GM12878 (cell line): ENCODE measurements around the gene RAB7B. TPM values are rescaled to one million over a fixed set of nuclear protein-coding genes. Genes with fewer than 3 reads are reported as not detected.
A peak's percentile ranks its signal among the peaks of the same experiment; 100 is the strongest.

ENCODE experiments used
- CREB1 ChIP-seq: IDR thresholded peaks from 2 replicates; pipeline ENCODE4 v1.6.1; 2012; ENCODE audit warnings: low read depth, mild to moderate bottlenecking, inconsistent platforms
- CTCF ChIP-seq, 3 experiments: IDR thresholded peaks in 2 of 3; conservative IDR thresholded peaks in 1 of 3; 2 replicates each; pipeline ENCODE4 v1.5.1; 2011; ENCODE audit warnings: low read depth in 3 of 3, low read length in 3 of 3, mild to moderate bottlenecking in 3 of 3, control low read depth in 2 of 3, moderate library complexity in 2 of 3, inconsistent platforms in 1 of 3, mixed read lengths in 1 of 3; ENCODE audit not compliant: control insufficient read depth in 2 of 3, insufficient read depth in 1 of 3; ENCODE audit errors: extremely low read depth in 1 of 3
- KLF5 ChIP-seq: fragments of 450-650 bp; IDR thresholded peaks from 2 replicates; pipeline ENCODE4 v1.6.1; 2014; ENCODE audit warnings: mild to moderate bottlenecking; ENCODE audit not compliant: partially characterized antibody
- RAD51 ChIP-seq: fragments of 450-650 bp; IDR thresholded peaks from 2 replicates; pipeline ENCODE4 v1.6.1; 2016; ENCODE audit warnings: moderate library complexity, mild to moderate bottlenecking, inconsistent platforms
- ZBTB4 ChIP-seq: fragments of 450-650 bp; formaldehyde crosslinking; IDR thresholded peaks from 2 replicates; pipeline ENCODE4 v1.4.0; 2022; ENCODE audit warnings: mild to moderate bottlenecking, moderate library complexity
- polyA plus RNA-seq, 11 experiments: library from polyadenylated mRNA; depleted of rRNA in 4 of 11; unstranded in 6 of 11; stranded (reverse) in 5 of 11; fragments of >200 nt; fragmentation: Nextera tagmentation in 4 of 11; fragmentation: Illumina TruSeq in 1 of 11; extraction: Ambion mirVana in 4 of 11; extraction: Trizol in 1 of 11; gene quantifications; 1 replicate in 1 of 11; 2 replicates in 10 of 11; pipeline versions ENCODE4 v1.2.1 to v1.2.3, GENCODE V29; 2011 to 2016; ENCODE audit warnings: inconsistent platforms in 2 of 11, missing spikeins in 2 of 11, low read depth in 1 of 11
- total RNA-seq, 4 experiments: library from RNA; depleted of rRNA in 3 of 4; stranded (reverse); fragments of >200 nt in 3 of 4; fragmentation: Illumina TruSeq in 1 of 4; extraction: Trizol in 1 of 4; gene quantifications; 2 replicates each; pipeline versions ENCODE4 v1.2.1 to v1.2.3, GENCODE V29; 2013 to 2021
- TF ChIP-seq, protein P1 (sequence below): fragments of 450-650 bp; conservative IDR thresholded peaks from 2 replicates; pipeline ENCODE4 v1.6.1; 2017; ENCODE audit warnings: mild to moderate bottlenecking, moderate library complexity

The RAB7B gene
- total and polyA plus RNA-seq, 10 of the 15 experiments (the other 5 are each of a cell fraction or from before 2014, with no cell fraction given): 0.09 TPM; not detected in 9

DNA sequence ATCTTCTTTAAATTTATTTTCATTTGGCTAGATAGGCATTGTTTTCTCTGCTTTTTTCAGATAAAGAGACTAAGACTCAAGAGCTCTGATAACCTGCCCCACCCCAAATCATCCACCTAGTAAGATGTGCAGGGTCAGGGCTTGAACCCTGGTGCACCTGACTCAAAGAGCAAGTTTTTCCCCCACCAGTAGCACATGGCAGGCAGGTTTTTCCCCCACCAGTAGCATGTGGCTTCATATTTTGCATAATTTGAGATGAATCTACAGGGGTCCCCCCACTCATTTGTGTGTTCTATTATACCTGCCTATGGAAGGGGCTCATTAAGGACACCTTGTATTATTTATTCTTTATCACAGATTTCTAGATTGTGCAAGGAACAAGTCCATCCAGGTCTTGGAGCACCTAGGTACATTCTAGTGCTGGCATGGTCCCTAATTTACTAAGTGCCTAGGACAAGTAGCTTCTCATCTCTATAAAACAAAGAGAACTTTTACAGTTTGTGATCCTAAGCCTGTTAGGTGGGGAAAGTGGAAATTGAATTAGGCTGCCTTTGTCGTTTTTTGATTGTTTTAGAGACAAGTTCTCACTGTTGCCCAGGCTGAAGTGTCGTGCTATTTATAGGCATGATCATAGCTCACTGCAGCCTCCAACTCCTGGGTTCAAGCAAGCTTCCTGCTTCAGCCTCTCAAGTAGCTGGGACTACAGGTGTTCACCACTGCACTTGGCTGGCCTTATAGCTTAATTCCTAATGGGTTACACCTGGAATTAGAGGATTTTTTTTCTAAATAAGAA lies 33.7 kb upstream of the RAB7B start (continued):
- TF ChIP-seq RAD51 (peak; percentile 52; the same call in 1 of the 2 replicates), ZBTB4 (CRISPR knock-in tag) (no peak), KLF5 (no peak), CTCF (IDR thresholded peaks at IDR 0.05 in 2 of 3, conservative IDR thresholded peaks at IDR 0.05 in 1 of 3; ENCODE audit: control insufficient read depth in 2 of 3, extremely low read depth in 1 of 3, insufficient read depth in 1 of 3, low read depth in 3 of 3, low read length in 3 of 3) (no peak), CREB1 (no peak)
- TF ChIP-seq, protein P1, sequence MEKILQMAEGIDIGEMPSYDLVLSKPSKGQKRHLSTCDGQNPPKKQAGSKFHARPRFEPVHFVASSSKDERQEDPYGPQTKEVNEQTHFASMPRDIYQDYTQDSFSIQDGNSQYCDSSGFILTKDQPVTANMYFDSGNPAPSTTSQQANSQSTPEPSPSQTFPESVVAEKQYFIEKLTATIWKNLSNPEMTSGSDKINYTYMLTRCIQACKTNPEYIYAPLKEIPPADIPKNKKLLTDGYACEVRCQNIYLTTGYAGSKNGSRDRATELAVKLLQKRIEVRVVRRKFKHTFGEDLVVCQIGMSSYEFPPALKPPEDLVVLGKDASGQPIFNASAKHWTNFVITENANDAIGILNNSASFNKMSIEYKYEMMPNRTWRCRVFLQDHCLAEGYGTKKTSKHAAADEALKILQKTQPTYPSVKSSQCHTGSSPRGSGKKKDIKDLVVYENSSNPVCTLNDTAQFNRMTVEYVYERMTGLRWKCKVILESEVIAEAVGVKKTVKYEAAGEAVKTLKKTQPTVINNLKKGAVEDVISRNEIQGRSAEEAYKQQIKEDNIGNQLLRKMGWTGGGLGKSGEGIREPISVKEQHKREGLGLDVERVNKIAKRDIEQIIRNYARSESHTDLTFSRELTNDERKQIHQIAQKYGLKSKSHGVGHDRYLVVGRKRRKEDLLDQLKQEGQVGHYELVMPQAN: no peak
